Ramos (cell line): ENCODE measurements around the gene RFTN2.
"Not testable (repeated sequence)": the region's sequence is repeated elsewhere in the genome, so short reads cannot be mapped to it uniquely, and the experiment has no call there.

Experiments
- in situ Hi-C: fragments of 300-500 bp; cut with MboI; formaldehyde crosslinking; loops from one replicate; pipeline ENCODE4 v1.14.3; 2022; ENCODE audit warnings: low sequenced_read_pairs; ENCODE audit not compliant: unreplicated experiment

The RFTN2 gene, protein sequence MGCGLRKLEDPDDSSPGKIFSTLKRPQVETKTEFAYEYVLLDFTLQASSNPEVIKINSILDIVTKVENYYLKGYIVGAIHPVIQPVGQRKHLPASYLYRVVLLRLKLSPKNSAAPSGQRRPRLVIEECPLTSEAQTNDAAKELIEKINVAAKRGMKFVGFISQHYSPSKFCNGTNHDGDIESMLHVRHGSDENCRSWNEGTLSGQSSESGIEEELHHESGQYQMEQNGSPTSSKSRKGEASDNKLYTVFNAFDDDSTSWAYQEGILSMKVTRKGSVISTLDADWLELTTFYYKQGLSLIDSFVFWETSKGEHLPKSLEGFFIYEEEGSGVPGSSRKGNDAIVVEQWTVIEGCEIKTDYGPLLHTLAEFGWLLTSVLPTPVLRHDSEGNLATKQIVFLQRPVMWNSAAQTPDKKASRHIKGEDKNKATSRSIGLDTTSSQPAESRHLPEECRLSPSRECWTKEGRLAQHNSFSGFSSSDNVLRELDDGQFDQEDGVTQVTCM

GRCh38 chr2:197675246-197675645, at the start of gene RFTN2:
TSS of gene RFTN2 (minus strand) at chr2:197675587. CDS start at chr2:197675458, 129 bp downstream.
- in situ Hi-C loops = no loop called here

GRCh38 chr2:197717863-197718262, 42.5 kb upstream of the RFTN2 start:
- in situ Hi-C loops = no loop called here

GRCh38 chr2:197713271-197713670, 37.9 kb upstream of the RFTN2 start:
- in situ Hi-C loops = no loop called here

- in situ Hi-C loops = no loop called here
Measured at GRCh38 chr2:197711578-197711977, 36.2 kb upstream of the RFTN2 start.

DNA sequence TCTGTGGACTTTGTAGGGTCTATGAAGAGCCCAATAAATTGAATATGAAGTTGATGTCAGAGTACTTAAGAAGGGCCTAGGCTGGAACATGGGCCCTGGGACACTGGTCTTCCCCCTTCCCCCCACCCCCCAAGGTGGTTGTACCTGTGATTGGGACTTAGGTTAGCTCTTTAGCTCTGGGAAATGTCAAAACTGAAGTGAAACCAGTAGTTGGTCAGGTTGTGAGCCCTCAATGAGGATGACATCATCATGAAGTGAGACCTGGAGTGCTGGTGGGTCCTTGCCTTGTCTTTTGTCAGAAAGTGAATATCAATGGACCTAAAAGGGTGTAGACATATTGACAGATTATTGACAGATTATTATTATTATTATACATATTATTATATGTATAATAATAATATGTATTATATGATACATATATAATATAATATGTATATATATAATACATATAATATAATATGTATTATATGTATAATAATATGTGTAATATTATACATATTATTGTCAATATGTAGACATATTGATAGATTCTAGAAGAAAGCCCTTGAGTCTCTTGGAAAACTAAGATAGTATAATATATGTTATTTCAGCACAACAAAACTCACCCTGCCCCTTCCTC, 35.1 kb upstream of the RFTN2 start:
- in situ Hi-C loops = no loop called here

DNA sequence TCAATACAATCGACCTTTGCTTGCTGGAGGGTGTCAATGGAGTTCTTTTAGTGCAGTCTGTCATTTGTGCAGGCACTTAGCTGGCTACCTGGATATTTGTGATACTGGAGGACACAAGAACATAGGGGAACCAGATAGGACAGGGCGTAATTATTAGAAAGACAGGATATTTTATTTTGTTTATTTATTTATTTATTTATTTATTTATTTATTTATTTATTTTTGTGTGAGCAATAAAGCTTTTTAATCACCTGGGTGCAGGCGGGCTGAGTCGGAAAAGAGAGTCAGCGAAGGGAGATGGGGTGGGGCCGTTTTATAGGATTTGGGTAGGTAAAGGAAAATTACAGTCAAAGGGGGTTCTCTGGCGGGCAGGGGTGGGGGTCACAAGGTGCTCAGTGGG, 33.8 kb upstream of the RFTN2 start:
- in situ Hi-C loops = not testable (repeated sequence)

DNA sequence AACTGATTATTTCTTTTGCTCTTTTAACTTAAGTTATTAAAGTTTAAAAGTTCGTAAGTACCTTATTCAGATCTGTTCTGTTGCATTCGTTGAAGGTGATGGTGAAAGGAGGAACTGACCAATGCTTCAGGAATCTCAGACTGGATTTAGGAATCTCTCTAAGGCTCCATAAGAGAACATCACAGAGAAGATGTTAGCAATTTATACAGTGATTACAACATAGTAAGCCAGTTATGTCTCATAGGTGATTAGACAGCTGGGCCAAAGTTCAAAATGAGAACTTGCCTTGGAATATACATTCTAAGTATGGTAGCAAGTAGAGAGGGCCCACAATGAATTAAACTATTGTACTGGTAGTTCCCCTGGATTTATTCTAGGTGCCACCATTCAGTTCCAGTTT, 32.9 kb upstream of the RFTN2 start:
- in situ Hi-C loops = no loop called here

- in situ Hi-C loops = no loop called here
Measured at GRCh38 chr2:197707316-197708213, 32.2 kb upstream of the RFTN2 start.

GRCh38 chr2:197706839-197707207, 31.4 kb upstream of the RFTN2 start:
- in situ Hi-C loops = no loop called here

- in situ Hi-C loops = no loop called here
Measured at GRCh38 chr2:197705912-197706838, 30.8 kb upstream of the RFTN2 start.

GRCh38 chr2:197705121-197705911, 29.9 kb upstream of the RFTN2 start, which contains the start of gene MARS2:
TSS of gene MARS2 (plus strand) at chr2:197705369. CDS start at chr2:197705406, 37 bp downstream.
- in situ Hi-C loops = no loop called here

DNA sequence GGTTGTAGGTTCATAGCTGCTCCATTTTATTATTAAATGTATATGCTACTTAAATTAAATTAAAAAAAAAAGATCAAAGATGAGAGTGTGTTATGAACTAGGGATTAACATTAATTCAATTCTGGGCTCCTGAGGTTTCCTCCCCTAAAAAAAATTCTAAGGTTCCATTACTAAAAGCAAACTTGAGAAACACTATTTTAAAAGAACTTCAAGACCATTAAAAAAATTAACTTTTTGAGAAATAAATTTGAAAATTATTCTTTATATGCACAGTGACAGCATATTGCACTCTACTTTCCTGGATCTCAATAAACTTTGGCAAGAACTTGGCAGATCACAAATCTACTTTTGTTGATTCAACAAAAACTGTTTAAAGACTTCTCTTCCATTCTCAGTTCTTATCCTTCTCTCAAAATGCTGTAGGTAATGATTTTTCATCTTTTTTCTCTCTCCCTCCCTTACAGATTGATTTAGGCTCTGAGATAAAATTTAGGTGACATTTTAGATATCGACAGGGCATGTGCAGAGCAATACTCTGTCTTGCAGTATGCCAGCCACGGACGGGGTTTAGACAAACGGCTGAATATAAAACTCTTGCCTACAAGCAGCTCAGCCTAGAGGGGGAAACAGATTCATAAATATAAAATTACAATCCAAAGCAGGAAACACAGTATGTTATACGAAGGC, 29.2 kb upstream of the RFTN2 start:
- in situ Hi-C loops = no loop called here

DNA sequence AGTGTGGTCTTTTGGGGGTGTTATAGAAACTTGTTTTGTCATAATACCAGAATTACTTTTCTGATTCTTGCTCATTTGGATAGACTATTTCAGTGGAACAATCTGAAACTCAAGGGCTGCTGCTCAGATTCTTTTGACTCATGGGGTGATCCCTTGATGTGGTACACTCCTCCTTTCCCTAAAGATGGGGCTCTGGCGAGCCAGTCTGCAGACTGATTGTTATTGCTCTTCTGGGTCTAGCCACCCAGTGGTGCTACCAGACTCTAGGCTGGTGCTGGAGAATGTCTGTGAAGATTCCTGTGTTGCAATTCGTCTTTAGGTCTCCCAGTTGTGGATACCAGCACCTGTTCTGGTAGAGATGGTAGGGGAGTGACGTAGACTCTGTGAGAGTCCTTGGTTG, 25.6 kb upstream of the RFTN2 start:
- in situ Hi-C loops = no loop called here

GRCh38 chr2:197699724-197700123, 24.3 kb upstream of the RFTN2 start:
- in situ Hi-C loops = not testable (repeated sequence)

DNA sequence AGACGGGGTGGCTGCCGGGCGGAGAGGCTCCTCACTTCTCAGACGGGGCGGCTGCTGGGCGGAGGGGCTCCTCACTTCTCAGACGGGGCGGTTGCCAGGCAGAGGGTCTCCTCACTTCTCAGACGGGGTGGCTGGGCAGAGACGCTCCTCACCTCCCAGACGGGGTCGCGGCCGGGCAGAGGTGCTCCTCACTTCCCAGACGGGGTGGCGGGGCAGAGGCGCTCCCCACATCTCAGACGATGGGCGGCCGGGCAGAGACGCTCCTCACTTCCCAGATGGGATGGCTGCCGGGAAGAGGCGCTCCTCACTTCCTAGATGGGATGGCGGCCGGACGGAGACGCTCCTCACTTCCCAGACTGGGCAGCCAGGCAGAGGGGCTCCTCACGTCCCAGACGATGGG, 21.2 kb upstream of the RFTN2 start:
- in situ Hi-C loops = not testable (repeated sequence)

GRCh38 chr2:197695971-197696370, 20.6 kb upstream of the RFTN2 start:
- in situ Hi-C loops = not testable (repeated sequence)

DNA sequence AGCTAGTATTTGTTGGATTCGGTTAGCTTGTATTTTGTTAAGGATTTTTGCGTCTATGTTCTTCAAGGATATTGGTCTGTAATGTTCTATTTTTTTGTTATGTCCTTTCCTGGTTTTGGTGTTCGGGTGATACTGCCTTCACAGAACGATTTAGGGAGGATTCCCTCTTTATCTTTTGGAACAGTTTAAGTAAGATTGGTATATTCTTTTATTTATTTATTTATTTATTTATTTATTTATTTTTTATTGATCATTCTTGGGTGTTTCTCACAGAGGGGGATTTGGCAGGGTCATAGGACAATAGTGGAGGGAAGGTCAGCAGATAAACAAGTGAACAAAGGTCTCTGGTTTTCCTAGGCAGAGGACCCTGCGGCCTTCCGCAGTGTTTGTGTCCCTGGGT, 19.8 kb upstream of the RFTN2 start:
- in situ Hi-C loops = not testable (repeated sequence)

DNA sequence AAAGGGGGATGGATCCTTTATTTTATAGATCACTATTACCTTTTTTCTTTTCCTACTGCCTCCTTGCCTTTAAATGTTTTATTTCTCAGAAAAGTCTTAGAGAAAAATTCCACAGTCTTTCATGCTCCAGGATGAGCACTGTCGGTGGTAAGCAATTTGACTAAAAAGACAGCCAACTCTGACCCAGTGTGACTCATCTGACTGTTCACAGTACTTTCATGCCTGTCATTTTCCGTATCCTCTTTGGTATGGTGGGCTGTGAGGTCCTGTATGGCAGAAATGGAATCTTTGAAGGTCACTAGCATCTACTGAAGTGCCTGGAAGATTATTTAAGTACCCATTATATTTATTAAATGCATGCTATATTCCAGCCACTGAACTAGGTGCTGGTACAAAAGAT, 2.1 kb upstream of the RFTN2 start:
- in situ Hi-C loops = no loop called here
